Fibroblast of lung (primary cell): ENCODE results near the gene CCDC88C.

Experiments used
- EZH2 ChIP-seq: IDR thresholded peaks from 2 replicates; pipeline ENCODE4 v1.5.1; 2012; ENCODE audit warnings: low read length, control low read depth, mild to moderate bottlenecking; ENCODE audit errors: missing control alignments
- TF ChIP-seq, protein P1 (sequence below), 2 donors: IDR thresholded peaks in 1 of 2; conservative IDR thresholded peaks in 1 of 2; 1 replicate in 1 of 2; 2 replicates in 1 of 2; pipeline ENCODE4 v1.5.1; 2011 to 2012; ENCODE audit warnings: low read length in 2 of 2, control low read depth in 1 of 2, inconsistent platforms in 1 of 2, low read depth in 1 of 2, mild to moderate bottlenecking in 1 of 2

DNA sequence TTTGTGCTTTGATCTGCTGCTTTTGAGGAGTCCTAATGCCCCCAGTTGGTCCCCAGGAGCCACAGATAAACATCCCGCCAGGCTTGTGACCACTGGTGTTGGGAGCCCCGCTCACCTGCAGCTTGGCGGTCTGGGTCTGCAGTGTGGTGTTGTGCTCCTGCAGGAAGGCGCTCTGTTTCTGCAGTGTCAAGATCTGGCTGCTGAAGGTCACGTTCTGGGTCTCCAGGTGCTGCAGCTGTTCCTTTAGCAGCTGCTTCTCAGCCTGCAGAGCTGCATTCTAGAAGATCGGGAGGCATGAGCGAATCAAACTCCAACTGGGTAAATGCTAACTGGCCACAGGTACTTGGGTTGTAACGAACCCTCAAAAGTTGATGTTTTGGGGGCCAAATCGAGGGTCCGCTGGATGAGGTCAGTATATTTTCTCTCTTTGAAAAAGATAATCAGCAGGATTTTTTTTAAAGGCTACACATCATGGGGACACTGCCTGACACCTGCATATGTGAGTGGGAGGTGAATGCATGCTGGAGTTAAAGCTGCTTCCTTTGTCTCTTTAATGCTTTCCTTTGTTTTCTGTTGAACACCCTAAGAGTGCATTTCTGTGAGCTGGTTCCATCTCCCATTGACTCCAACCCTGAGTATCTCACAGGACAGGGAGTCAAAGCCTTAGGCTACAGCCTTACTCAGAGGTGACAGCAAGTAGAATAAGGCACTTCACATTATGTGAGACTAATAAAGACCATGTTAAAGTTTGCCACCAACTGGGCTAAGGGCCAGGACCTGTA is 111.8 kb downstream of the CCDC88C start:
- TF ChIP-seq, protein P1, sequence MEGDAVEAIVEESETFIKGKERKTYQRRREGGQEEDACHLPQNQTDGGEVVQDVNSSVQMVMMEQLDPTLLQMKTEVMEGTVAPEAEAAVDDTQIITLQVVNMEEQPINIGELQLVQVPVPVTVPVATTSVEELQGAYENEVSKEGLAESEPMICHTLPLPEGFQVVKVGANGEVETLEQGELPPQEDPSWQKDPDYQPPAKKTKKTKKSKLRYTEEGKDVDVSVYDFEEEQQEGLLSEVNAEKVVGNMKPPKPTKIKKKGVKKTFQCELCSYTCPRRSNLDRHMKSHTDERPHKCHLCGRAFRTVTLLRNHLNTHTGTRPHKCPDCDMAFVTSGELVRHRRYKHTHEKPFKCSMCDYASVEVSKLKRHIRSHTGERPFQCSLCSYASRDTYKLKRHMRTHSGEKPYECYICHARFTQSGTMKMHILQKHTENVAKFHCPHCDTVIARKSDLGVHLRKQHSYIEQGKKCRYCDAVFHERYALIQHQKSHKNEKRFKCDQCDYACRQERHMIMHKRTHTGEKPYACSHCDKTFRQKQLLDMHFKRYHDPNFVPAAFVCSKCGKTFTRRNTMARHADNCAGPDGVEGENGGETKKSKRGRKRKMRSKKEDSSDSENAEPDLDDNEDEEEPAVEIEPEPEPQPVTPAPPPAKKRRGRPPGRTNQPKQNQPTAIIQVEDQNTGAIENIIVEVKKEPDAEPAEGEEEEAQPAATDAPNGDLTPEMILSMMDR (conservative IDR thresholded peaks at IDR 0.05 in 1 of 2, IDR thresholded peaks at IDR 0.05 in 1 of 2; ENCODE audit: low read depth in 1 of 2, low read length in 2 of 2): no peak
- no peak for TF ChIP-seq EZH2
